ENCODE data around the gene KCNJ18.
"Not testable (repeated sequence)": the region's sequence is repeated elsewhere in the genome, so short reads cannot be mapped to it uniquely, and the experiment has no call there.

Gene KCNJ18

DNA sequence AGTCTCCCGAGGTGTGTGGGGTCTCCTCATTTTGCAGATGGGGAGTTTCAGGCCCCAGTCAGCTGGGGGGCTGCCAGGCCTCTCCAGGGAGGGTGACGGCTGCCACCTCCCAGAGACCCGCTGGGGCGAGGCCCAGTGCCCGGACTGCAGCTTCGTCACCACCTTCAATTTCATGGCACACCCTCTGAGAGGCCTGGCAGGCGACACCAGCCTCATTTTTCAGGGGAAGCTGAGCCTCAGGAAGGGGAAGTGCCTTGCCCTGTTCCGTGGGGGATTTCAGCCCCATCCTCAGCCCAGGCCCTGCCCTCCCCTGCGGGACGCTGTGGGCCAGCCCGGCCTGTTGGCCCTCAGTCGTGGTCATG is 362 bp downstream of the KCNJ18 start:
- H3K4me1 ChIP-seq (ENCODE audit: insufficient read depth, low read length); DNase-seq; H3K9ac ChIP-seq (ENCODE audit: low read depth, low read length); H3K27me3 ChIP-seq (ENCODE audit: insufficient read depth, low read length, poor library complexity); H4K20me1 ChIP-seq (ENCODE audit: insufficient read depth, low read length); H3K27ac ChIP-seq (ENCODE audit: low read length); H3K4me3 ChIP-seq (ENCODE audit: low read depth in 1 of 2, low read length in 2 of 2); H3K9me3 ChIP-seq (ENCODE audit: insufficient read depth, low read length, severe bottlenecking); ATAC-seq (ENCODE audit: insufficient read depth, low read depth); H2AFZ ChIP-seq (ENCODE audit: low read depth, low read length); H3K4me2 ChIP-seq (ENCODE audit: insufficient read depth, low read length); H3K79me2 ChIP-seq (ENCODE audit: insufficient read depth, low read length); H3K36me3 ChIP-seq (ENCODE audit: insufficient read depth, low read length): not testable (repeated sequence)

DNA sequence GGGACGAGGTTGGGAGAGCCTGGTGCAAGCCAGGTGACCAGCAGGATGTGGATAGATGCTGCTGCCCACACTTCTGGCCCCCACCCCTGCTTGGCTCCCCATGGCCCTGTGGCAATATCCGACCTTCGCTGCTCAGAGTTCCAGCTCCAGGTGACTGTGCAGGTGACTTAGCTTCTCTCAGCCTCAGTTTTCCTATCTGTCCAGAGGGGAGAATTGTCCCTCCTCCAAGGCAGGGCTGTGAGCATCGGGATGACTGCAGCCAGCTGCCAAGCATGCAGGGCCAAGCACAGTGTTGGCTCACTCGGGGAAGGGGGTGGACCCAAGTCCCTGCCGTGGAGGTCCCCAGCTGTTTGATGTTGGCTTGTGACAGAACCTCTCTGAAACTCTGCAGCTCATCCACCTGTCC is 1.1 kb downstream of the KCNJ18 start:
- not testable (repeated sequence) for H3K79me2 ChIP-seq (ENCODE audit: insufficient read depth, low read length); ATAC-seq (ENCODE audit: insufficient read depth, low read depth); H3K27me3 ChIP-seq (ENCODE audit: insufficient read depth, low read length, poor library complexity); H4K20me1 ChIP-seq (ENCODE audit: insufficient read depth, low read length); H3K4me2 ChIP-seq (ENCODE audit: insufficient read depth, low read length); H3K9ac ChIP-seq (ENCODE audit: low read depth, low read length); H3K9me3 ChIP-seq (ENCODE audit: insufficient read depth, low read length, severe bottlenecking); DNase-seq; H2AFZ ChIP-seq (ENCODE audit: low read depth, low read length); H3K4me3 ChIP-seq (ENCODE audit: low read depth in 1 of 2, low read length in 2 of 2); H3K36me3 ChIP-seq (ENCODE audit: insufficient read depth, low read length); H3K4me1 ChIP-seq (ENCODE audit: insufficient read depth, low read length); H3K27ac ChIP-seq (ENCODE audit: low read length)

DNA sequence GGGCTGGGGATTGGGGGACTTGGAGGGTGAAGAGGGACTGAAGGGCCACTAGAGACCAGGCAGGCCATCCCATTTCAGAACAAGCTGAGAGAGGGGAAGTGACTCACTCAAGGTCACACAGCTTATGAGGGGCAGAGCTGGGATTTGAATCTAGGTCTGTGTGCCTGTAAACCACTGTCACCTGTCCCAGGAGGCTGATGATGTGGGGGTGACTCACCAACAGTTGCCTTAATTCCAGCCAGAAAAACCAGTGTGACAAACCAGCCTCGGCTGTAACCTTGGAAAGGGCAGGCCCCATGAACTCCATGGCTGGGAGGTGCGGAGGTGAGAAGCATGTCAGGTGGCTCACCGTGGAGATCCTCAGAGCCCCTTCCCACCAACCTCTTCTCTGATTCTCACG is 1.6 kb downstream of the KCNJ18 start:
- H2AFZ ChIP-seq (ENCODE audit: low read depth, low read length); DNase-seq; H3K27ac ChIP-seq (ENCODE audit: low read length); H3K4me1 ChIP-seq (ENCODE audit: insufficient read depth, low read length); H3K4me2 ChIP-seq (ENCODE audit: insufficient read depth, low read length); H4K20me1 ChIP-seq (ENCODE audit: insufficient read depth, low read length); H3K9me3 ChIP-seq (ENCODE audit: insufficient read depth, low read length, severe bottlenecking); ATAC-seq (ENCODE audit: insufficient read depth, low read depth); H3K9ac ChIP-seq (ENCODE audit: low read depth, low read length); H3K79me2 ChIP-seq (ENCODE audit: insufficient read depth, low read length); H3K27me3 ChIP-seq (ENCODE audit: insufficient read depth, low read length, poor library complexity); H3K4me3 ChIP-seq (ENCODE audit: low read depth in 1 of 2, low read length in 2 of 2); H3K36me3 ChIP-seq (ENCODE audit: insufficient read depth, low read length): not testable (repeated sequence)

DNA sequence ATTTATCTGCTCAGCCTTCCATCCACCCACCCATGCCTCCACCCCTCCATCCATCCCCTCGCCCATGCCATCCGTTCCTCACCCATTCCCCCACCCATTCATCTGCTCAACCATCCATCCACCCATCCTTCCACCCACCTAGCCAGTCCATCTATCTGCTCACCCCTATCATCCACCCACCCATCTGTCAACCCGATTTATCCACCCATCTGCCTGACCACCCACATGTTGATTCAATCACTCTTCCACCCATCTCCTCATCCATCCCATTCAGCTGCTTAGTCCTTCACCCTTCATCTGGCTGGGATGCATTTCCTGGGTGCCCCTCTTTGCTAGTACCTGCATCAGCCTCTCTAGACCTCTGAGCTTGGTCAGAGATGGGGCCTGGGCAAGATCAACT is 3.9 kb downstream of the KCNJ18 start:
- H3K27ac ChIP-seq (ENCODE audit: low read length); ATAC-seq (ENCODE audit: insufficient read depth, low read depth): not testable (repeated sequence)

DNA sequence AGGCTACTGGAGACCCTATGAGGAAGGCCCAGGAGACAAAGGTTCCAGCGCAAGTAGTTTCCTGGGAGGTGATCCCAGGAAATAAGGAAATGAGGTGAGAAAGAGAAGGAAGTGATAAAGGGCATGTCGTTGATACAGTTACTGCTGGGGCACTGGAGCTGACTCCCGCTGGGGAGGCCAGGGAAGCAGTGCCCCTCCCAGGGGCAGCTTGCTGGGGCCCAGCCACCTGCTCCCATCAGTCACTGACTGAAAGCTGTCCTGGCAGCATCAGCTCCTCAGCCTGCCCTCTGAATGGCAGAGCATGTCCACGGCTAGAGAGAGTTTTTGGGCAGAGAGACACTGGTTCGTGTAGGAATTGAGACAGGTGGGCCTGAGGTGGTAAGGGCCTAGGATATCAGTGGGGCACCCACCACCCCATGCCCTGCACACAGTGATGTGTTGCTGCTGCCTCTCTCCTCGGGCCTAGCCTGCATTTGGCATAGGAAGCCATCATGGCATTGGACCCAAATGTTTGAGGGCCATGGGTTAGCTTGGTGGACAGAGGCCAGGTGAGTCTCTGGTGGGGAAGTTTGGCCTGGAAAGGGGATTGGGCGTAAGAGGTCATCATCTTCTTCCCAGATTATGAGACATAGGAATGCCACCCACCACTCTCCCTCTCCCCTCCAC is 4.7 kb downstream of the KCNJ18 start:
- H2AFZ ChIP-seq (ENCODE audit: low read depth, low read length); H4K20me1 ChIP-seq (ENCODE audit: insufficient read depth, low read length); H3K4me1 ChIP-seq (ENCODE audit: insufficient read depth, low read length); ATAC-seq (ENCODE audit: insufficient read depth, low read depth); H3K27ac ChIP-seq (ENCODE audit: low read length); H3K27me3 ChIP-seq (ENCODE audit: insufficient read depth, low read length, poor library complexity); H3K4me3 ChIP-seq (ENCODE audit: low read depth in 1 of 2, low read length in 2 of 2); DNase-seq; H3K79me2 ChIP-seq (ENCODE audit: insufficient read depth, low read length); H3K9ac ChIP-seq (ENCODE audit: low read depth, low read length); H3K36me3 ChIP-seq (ENCODE audit: insufficient read depth, low read length); H3K9me3 ChIP-seq (ENCODE audit: insufficient read depth, low read length, severe bottlenecking); H3K4me2 ChIP-seq (ENCODE audit: insufficient read depth, low read length): not testable (repeated sequence)

More for the DNA sequence above, 3.9 kb downstream of the KCNJ18 start:
- not testable (repeated sequence) for H3K4me1 ChIP-seq (ENCODE audit: insufficient read depth, low read length); H3K36me3 ChIP-seq (ENCODE audit: insufficient read depth, low read length); H2AFZ ChIP-seq (ENCODE audit: low read depth, low read length); H3K9me3 ChIP-seq (ENCODE audit: insufficient read depth, low read length, severe bottlenecking); H4K20me1 ChIP-seq (ENCODE audit: insufficient read depth, low read length); H3K4me2 ChIP-seq (ENCODE audit: insufficient read depth, low read length); H3K27me3 ChIP-seq (ENCODE audit: insufficient read depth, low read length, poor library complexity); DNase-seq; H3K9ac ChIP-seq (ENCODE audit: low read depth, low read length); H3K79me2 ChIP-seq (ENCODE audit: insufficient read depth, low read length); H3K4me3 ChIP-seq (ENCODE audit: low read depth in 1 of 2, low read length in 2 of 2)

DNA sequence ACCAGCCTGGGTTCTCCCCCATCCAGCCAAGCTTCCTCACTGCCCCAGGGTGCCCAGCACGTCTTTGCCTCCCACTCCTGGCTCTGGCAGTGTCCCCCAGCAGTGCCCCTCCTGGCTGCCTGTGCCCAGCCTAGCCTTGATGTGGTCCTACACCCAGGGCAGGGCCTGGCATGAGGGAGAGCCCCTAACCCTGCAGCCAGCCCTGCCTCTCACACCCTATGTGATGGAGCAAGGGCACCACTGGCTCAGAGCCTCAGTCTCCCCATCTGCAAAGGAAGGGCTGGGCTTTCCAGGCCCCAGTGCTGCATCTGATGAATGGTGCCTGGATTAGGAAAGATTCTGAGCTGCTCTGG is 5.2 kb downstream of the KCNJ18 start:
- H3K36me3 ChIP-seq (ENCODE audit: insufficient read depth, low read length); H3K79me2 ChIP-seq (ENCODE audit: insufficient read depth, low read length); H3K4me3 ChIP-seq (ENCODE audit: low read depth in 1 of 2, low read length in 2 of 2); DNase-seq; H3K9ac ChIP-seq (ENCODE audit: low read depth, low read length); H3K27ac ChIP-seq (ENCODE audit: low read length); H3K4me2 ChIP-seq (ENCODE audit: insufficient read depth, low read length); H3K27me3 ChIP-seq (ENCODE audit: insufficient read depth, low read length, poor library complexity); H3K9me3 ChIP-seq (ENCODE audit: insufficient read depth, low read length, severe bottlenecking); ATAC-seq (ENCODE audit: insufficient read depth, low read depth); H4K20me1 ChIP-seq (ENCODE audit: insufficient read depth, low read length); H2AFZ ChIP-seq (ENCODE audit: low read depth, low read length); H3K4me1 ChIP-seq (ENCODE audit: insufficient read depth, low read length): not testable (repeated sequence)

DNA sequence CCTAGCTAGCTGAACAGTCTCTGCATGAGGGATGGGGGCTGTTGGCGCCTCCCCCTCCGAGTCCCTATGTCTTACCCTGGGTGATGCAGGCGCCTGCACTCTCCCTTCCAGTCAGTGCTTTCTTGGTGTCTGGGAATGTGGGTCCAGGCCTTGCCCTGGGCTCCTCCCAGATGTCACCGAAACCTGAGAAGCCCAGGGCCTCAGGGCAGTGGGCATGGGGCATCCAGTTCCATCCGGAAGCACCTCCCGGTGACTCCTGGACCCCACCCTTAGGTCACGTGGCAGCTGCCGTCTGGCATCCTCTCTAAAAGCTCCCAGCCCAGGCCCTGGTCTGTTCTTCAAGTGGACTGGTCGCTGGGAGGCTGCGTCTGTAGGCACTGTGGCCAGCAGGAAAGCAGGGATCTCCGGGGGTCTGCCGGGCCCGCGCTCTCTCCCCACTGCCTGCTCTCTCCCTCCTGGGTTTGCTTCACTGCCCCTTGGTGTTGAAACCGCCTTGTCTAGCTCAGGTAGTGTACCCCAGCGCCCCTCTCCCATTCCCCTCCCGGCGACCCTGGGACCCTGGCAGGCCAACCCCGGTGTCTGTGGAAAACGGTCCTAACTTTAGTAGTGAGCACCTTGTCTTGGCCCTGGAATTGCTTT is 6.2 kb downstream of the KCNJ18 start:
- H2AFZ ChIP-seq (ENCODE audit: low read depth, low read length); H3K27ac ChIP-seq (ENCODE audit: low read length); H3K4me3 ChIP-seq (ENCODE audit: low read depth in 1 of 2, low read length in 2 of 2); H3K4me2 ChIP-seq (ENCODE audit: insufficient read depth, low read length); DNase-seq; H3K27me3 ChIP-seq (ENCODE audit: insufficient read depth, low read length, poor library complexity); H3K79me2 ChIP-seq (ENCODE audit: insufficient read depth, low read length); H3K9ac ChIP-seq (ENCODE audit: low read depth, low read length); ATAC-seq (ENCODE audit: insufficient read depth, low read depth); H3K9me3 ChIP-seq (ENCODE audit: insufficient read depth, low read length, severe bottlenecking); H3K4me1 ChIP-seq (ENCODE audit: insufficient read depth, low read length); H4K20me1 ChIP-seq (ENCODE audit: insufficient read depth, low read length); H3K36me3 ChIP-seq (ENCODE audit: insufficient read depth, low read length): not testable (repeated sequence)

DNA sequence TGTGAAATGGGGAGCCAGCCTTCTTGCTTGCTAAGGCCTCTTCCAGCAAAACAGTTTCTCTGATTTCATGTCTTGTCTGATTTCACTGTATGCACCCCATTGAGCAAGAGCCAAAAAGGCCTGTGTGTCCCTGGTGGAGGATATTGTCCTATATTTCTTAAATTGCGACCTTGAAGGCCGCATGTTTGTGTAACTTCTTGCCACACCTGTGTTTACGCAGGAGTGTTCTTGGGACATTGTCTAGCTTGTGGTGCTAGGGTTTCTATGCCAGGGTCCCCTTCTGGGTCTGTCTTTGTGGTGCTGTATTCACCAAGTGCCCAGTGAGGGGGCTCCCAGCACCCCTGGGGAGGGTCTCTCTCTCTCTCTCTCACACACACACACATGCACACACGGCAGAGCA is 6.8 kb downstream of the KCNJ18 start:
- H3K79me2 ChIP-seq (ENCODE audit: insufficient read depth, low read length); H3K36me3 ChIP-seq (ENCODE audit: insufficient read depth, low read length); H3K4me2 ChIP-seq (ENCODE audit: insufficient read depth, low read length); H4K20me1 ChIP-seq (ENCODE audit: insufficient read depth, low read length); H3K9ac ChIP-seq (ENCODE audit: low read depth, low read length); H3K4me3 ChIP-seq (ENCODE audit: low read depth in 1 of 2, low read length in 2 of 2); DNase-seq; H3K27ac ChIP-seq (ENCODE audit: low read length); H3K9me3 ChIP-seq (ENCODE audit: insufficient read depth, low read length, severe bottlenecking); H3K4me1 ChIP-seq (ENCODE audit: insufficient read depth, low read length); H2AFZ ChIP-seq (ENCODE audit: low read depth, low read length); H3K27me3 ChIP-seq (ENCODE audit: insufficient read depth, low read length, poor library complexity); ATAC-seq (ENCODE audit: insufficient read depth, low read depth): not testable (repeated sequence)
